ENCODE data around the gene ZNF561.
A peak's percentile ranks its signal among the peaks of the same experiment; 100 is the strongest.

The ZNF561 gene

GRCh38 chr19:9580728-9581127, 40.3 kb downstream of the ZNF561 start:
- no peaks in the 10 kb centered on the region for H3F3A ChIP-seq (ENCODE audit: insufficient read depth, low read length)
- H3K36me3 ChIP-seq (ENCODE audit: insufficient read depth, low read length) = peaks cover 71% of the 10 kb centered on the region
- no peaks in the 10 kb centered on the region for H3K27me3 ChIP-seq (ENCODE audit: insufficient read depth, low read length)
- H3K79me2 ChIP-seq (ENCODE audit: insufficient read depth, low read length) = peaks cover 85% of the 10 kb centered on the region
- H3K9me3 ChIP-seq (ENCODE audit: low read length) = peaks cover 46% of the 10 kb centered on the region
- no peak overlapping the region for H2AFZ ChIP-seq (ENCODE audit: low read length)
- no peaks in the 10 kb centered on the region for H4K20me1 ChIP-seq (ENCODE audit: insufficient read depth, low read length)
- TF ChIP-seq EZH2 (IDR thresholded peaks at IDR 0.05; ENCODE audit: borderline replicate concordance, low read length) = no peak
- no peak for TF ChIP-seq CTCF (IDR thresholded peaks at IDR 0.05; ENCODE audit: low read length)
- no peak overlapping the region for H3K27ac ChIP-seq (ENCODE audit: low read depth, low read length, poor library complexity, severe bottlenecking)
- no peak overlapping the region for H3K4me3 ChIP-seq (ENCODE audit: low read depth, low read length, poor library complexity, severe bottlenecking)
- no peak overlapping the region for H3K4me2 ChIP-seq (ENCODE audit: low read length)
- H3K9ac ChIP-seq (ENCODE audit: low read length) = no peak overlapping the region
- peaks cover 11% of the 10 kb centered on the region for H3K4me1 ChIP-seq (ENCODE audit: insufficient read depth, low read length, severe bottlenecking)
- H3K9me2 ChIP-seq (ENCODE audit: low read depth, low read length) = no peaks in the 10 kb centered on the region

GRCh38 chr19:9570255-9570654, 50.8 kb downstream of the ZNF561 start:
- Histone ChIP-seq H3K9ac (ENCODE audit: low read length) (no peak overlapping the region), H2AFZ (ENCODE audit: low read length) (no peak overlapping the region), H3K9me2 (ENCODE audit: low read depth, low read length) (no peaks in the 10 kb centered on the region), H3K27ac (ENCODE audit: low read depth, low read length, poor library complexity, severe bottlenecking) (no peak overlapping the region), H3K9me3 (ENCODE audit: low read length) (peaks cover 60% of the 10 kb centered on the region), H3K27me3 (ENCODE audit: insufficient read depth, low read length) (no peaks in the 10 kb centered on the region), H4K20me1 (ENCODE audit: insufficient read depth, low read length) (no peaks in the 10 kb centered on the region), H3K4me2 (ENCODE audit: low read length) (no peak overlapping the region), H3F3A (ENCODE audit: insufficient read depth, low read length) (no peaks in the 10 kb centered on the region), H3K4me3 (ENCODE audit: low read depth, low read length, poor library complexity, severe bottlenecking) (no peak overlapping the region), H3K36me3 (ENCODE audit: insufficient read depth, low read length) (peaks cover 89% of the 10 kb centered on the region), H3K4me1 (ENCODE audit: insufficient read depth, low read length, severe bottlenecking) (no peaks in the 10 kb centered on the region), H3K79me2 (ENCODE audit: insufficient read depth, low read length) (peaks cover 63% of the 10 kb centered on the region)
- TF ChIP-seq EZH2 (IDR thresholded peaks at IDR 0.05; ENCODE audit: borderline replicate concordance, low read length) = no peak
- TF ChIP-seq CTCF (IDR thresholded peaks at IDR 0.05; ENCODE audit: low read length) = no peak

- TF ChIP-seq CTCF (IDR thresholded peaks at IDR 0.05; ENCODE audit: low read length) (peak; percentile 30; the same call in 1 of the 2 replicates), EZH2 (IDR thresholded peaks at IDR 0.05; ENCODE audit: borderline replicate concordance, low read length) (no peak)
Observed at GRCh38 chr19:9566729-9567128, 54.3 kb downstream of the ZNF561 start.

More at GRCh38 chr19:9566729-9567128, 54.3 kb downstream of the ZNF561 start:
- no peaks in the 10 kb centered on the region for H3K9me2 ChIP-seq (ENCODE audit: low read depth, low read length)
- no peak overlapping the region for H3K4me2 ChIP-seq (ENCODE audit: low read length)
- H3F3A ChIP-seq (ENCODE audit: insufficient read depth, low read length) = no peaks in the 10 kb centered on the region
- H3K9me3 ChIP-seq (ENCODE audit: low read length) = peaks cover 59% of the 10 kb centered on the region
- no peak overlapping the region for H2AFZ ChIP-seq (ENCODE audit: low read length)
- H3K4me1 ChIP-seq (ENCODE audit: insufficient read depth, low read length, severe bottlenecking) = no peaks in the 10 kb centered on the region
- H3K4me3 ChIP-seq (ENCODE audit: low read depth, low read length, poor library complexity, severe bottlenecking) = no peak overlapping the region
- no peak overlapping the region for H3K27ac ChIP-seq (ENCODE audit: low read depth, low read length, poor library complexity, severe bottlenecking)
- no peaks in the 10 kb centered on the region for H3K27me3 ChIP-seq (ENCODE audit: insufficient read depth, low read length)
- H3K9ac ChIP-seq (ENCODE audit: low read length) = no peak overlapping the region
- H3K36me3 ChIP-seq (ENCODE audit: insufficient read depth, low read length) = peaks cover 99% of the 10 kb centered on the region
- no peaks in the 10 kb centered on the region for H4K20me1 ChIP-seq (ENCODE audit: insufficient read depth, low read length)
- H3K79me2 ChIP-seq (ENCODE audit: insufficient read depth, low read length) = peaks cover 28% of the 10 kb centered on the region

Measured in OCI-LY1 (cell line).